Measurements from ENCODE around the gene ZCRB1. TPM values are rescaled to one million over a fixed set of nuclear protein-coding genes. Genes with fewer than 3 reads are reported as not detected.

The ZCRB1 gene
- total and polyA plus RNA-seq, 2 of the 4 experiments (the other 2 are of a cell fraction): 19.7 to 28.1 TPM

Small RNA genes within 50 kb of the gene (microRNA-seq; reads per million reads assigned to microRNA genes)
- gene MIR7851 (ENCODE audit: insufficient read depth in 1 of 2, insufficient read length in 1 of 2, unreplicated experiment in 1 of 2) (0 to 0.37 reads per million in 2 experiments), gene RF00090 (ENCODE audit: insufficient read depth, insufficient read length) (not detected)

Small RNA genes within 50 kb of the gene (small RNA-seq; reads per million reads assigned to genes)
- gene MIR7851: 0 to 1.2 (median 0) reads per million in 5 experiments
- gene RF00090: 0 reads per million in 5 experiments

Other genes starting within 250 kb of the ZCRB1 start
- gene GXYLT1, start 181.2 kb downstream of the ZCRB1 start, total RNA-seq (2012; rRNA removed): 8.6 and 18.1 TPM in 2 replicates
- gene GXYLT1, start 181.2 kb downstream of the ZCRB1 start, polyA plus RNA-seq (2012; rRNA removed): 6.4 and 8.5 TPM in 2 replicates
- 14.2 and 17.8 TPM in 2 replicates for gene YAF2, start 87.8 kb downstream of the ZCRB1 start, total RNA-seq (2012; rRNA removed)
- gene YAF2, start 87.8 kb downstream of the ZCRB1 start, polyA plus RNA-seq (2012; rRNA removed): 7.9 and 8.1 TPM in 2 replicates
- 50.7 and 96.9 TPM in 2 replicates for gene PPHLN1, start 73 bp upstream of the ZCRB1 start, total RNA-seq (2012; rRNA removed)
- 51.5 and 54.3 TPM in 2 replicates for gene PPHLN1, start 73 bp upstream of the ZCRB1 start, polyA plus RNA-seq (2012; rRNA removed)

Data from IMR-90 (cell line).